NT2/D1 (cell line): ENCODE measurements around the gene SIGLEC1.

Source experiments
- DNase-seq: peaks from one replicate; pipeline ENCODE4 v3.0.0-alpha.2; 2011; ENCODE audit warnings: low read depth, low spot score
- H3K27me3 ChIP-seq: 2 replicates; pipeline ENCODE4 v1.6.0; 2011; ENCODE audit warnings: mild to moderate bottlenecking; ENCODE audit not compliant: insufficient read length, insufficient read depth
- H3K36me3 ChIP-seq: 2 replicates; pipeline ENCODE4 v1.6.1; 2011; ENCODE audit warnings: mild to moderate bottlenecking, low read length, mixed read lengths; ENCODE audit not compliant: insufficient read depth, insufficient read length
- H3K4me1 ChIP-seq: 2 replicates; pipeline ENCODE4 v1.5.1; 2011; ENCODE audit not compliant: insufficient read depth, insufficient read length
- H3K4me3 ChIP-seq: 2 replicates; pipeline ENCODE4 v1.5.1; 2011; ENCODE audit warnings: low read depth; ENCODE audit not compliant: insufficient read length
- H3K9ac ChIP-seq: 2 replicates; pipeline ENCODE4 v1.6.0; 2011; ENCODE audit warnings: low read depth; ENCODE audit not compliant: insufficient read length
- H3K9me3 ChIP-seq: 2 replicates; pipeline ENCODE4 v1.5.1; 2011; ENCODE audit warnings: mild to moderate bottlenecking, low read length; ENCODE audit not compliant: insufficient read depth
- SUZ12 ChIP-seq: IDR thresholded peaks from 2 replicates; pipeline ENCODE4 v1.6.1; 2011; ENCODE audit not compliant: insufficient read length, insufficient read depth; ENCODE audit errors: extremely low read depth
- YY1 ChIP-seq: IDR thresholded peaks from 2 replicates; pipeline ENCODE4 v1.6.1; 2011; ENCODE audit not compliant: insufficient read length, insufficient read depth
- ZNF274 ChIP-seq: IDR thresholded peaks from 2 replicates; pipeline ENCODE4 v1.6.1; 2011; ENCODE audit warnings: mild to moderate bottlenecking, low read depth, low read length

The SIGLEC1 gene

DNA sequence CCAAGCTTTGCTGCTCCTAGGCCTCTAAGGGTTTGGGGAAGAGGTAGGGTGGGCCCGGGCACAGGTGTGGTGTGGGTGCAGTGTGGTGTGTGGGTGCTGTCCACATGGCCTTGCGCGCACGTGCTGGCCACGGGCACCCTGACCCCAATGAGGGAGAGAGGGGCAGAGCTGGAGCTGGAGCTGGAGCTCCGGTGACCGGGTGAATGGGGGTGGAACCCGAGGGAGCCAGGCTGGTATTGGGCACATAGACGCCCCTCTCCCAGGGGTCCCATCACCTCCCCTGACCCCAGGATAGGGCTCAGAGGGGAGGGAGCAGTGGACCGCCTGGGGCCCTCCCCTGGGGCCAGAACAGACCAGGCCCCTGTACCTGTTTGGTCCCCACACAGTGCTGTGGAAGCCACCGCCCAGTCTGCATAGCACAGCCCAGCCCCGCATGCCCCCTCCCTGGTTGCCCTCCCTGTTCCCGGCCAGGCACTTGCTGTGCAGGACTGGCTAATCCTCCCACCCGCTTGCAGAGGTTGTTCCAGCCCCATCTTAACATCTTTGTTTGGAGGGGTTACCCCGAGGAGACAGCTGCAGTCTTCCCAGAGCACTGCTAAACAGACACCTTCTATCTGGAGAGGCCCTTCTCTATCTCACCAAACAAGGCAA, 31.6 kb downstream of the SIGLEC1 start:
- no peak for DNase-seq
- H3K36me3 ChIP-seq: peaks cover 13% of the 10 kb centered on the region
- peak overlapping the region; percentile 77 for H3K9ac ChIP-seq
- H3K27me3 ChIP-seq: no peaks in the 10 kb centered on the region
- H3K4me3 ChIP-seq: peak overlapping the region; percentile 60
- TF ChIP-seq ZNF274 (no peak), SUZ12 (no peak), YY1 (no peak)
- H3K4me1 ChIP-seq: peaks cover 24% of the 10 kb centered on the region
- H3K9me3 ChIP-seq: no peaks in the 10 kb centered on the region

DNA sequence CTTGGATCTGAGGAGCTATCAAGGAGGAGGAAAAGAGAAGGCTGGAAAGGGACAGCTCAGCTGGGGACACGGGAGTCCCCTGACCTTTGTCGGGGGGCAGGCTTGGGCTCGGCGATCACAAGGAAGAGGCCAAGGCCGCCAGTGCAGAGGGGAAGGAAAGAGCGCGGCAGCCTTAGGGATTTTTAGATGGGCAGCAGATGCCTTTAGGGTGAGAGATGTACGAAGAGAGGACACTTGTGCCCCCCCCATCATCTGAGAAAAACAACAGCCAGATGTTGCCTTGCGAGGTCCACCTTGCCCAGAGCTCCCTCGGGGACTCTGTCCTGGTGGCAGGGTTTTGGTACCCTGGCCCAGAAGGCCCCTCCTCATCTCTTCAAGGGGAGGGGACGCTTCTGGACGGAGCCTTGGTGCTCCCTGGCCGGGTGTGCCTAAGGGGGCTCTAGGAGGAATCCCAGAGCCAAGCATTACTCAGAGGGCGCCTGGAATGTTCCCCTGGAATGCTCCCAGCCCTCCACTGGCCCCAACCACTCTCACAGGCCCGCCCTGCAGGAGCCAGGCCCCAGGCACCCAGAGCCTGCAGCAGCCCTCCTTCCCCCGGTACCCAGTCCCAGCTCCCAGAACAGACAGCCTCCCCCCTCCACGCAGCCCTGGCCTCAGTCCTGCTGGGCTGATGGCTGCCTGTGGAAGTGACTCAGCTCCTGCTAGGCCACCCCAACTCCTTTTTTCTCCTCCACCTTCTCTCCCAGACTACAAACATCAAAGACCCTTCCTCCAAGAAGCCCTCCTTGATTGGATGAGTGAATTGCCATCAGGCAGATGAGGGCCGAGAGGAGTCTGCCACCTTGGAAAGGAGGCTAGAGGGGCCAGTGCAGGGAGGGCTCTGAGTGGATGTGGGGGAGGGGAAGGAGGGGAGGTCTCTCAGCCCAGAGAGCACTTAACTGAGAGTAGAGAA, 32.4 kb downstream of the SIGLEC1 start:
- no peak overlapping the region for H3K4me3 ChIP-seq
- peaks cover 16% of the 10 kb centered on the region for H3K36me3 ChIP-seq
- DNase-seq: no peak
- no peak for TF ChIP-seq ZNF274
- TF ChIP-seq YY1: no peak
- no peak for TF ChIP-seq SUZ12
- H3K9ac ChIP-seq: peak overlapping the region; percentile 77
- no peaks in the 10 kb centered on the region for H3K27me3 ChIP-seq
- H3K9me3 ChIP-seq: no peaks in the 10 kb centered on the region
- H3K4me1 ChIP-seq: peaks cover 24% of the 10 kb centered on the region

DNA sequence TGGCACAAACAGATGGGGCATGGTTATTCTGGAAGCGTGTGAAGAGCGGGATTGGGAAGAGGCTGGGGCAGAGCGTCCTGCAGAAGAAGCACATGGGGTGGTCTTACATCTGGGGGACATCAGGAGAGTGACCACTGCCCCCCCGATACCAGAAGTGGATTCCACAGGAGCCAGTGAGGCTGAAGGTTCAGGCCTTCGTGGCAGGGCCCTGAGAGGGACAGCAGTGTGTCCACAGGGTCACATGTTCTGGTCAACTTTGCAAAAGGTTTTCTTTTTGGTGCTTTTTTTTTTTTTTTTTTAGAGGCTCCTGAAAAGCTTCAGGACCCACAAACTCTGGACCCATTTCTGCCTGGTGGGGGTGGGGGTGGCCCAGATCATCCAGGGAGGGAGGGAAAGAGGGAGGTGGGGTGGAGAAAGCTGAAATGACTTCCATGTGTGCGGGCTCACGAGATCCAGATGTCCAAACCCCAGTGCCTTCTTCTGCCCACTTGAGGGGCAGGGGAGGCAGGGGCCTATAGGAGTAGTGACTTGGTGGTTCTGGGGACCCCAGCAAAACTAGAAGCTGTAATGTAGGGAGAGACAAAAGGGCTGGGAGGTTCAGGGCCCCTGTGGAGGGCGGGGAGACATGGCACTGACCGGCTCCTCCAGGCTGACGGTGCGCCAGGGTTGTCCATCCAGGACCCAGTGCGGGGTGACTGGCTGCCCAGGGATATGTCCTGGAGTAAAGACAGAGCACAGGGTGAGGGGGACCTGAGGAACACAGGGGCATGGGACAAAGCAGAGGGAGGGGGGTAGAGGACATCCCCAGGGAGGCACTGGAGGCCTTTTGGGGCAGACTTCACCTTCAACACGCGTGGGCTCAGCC, 33.3 kb downstream of the SIGLEC1 start:
- Histone ChIP-seq H3K9me3 (no peaks in the 10 kb centered on the region), H3K9ac (no peak overlapping the region), H3K4me3 (no peak overlapping the region), H3K36me3 (peaks cover 21% of the 10 kb centered on the region), H3K27me3 (no peaks in the 10 kb centered on the region), H3K4me1 (peaks cover 27% of the 10 kb centered on the region)
- TF ChIP-seq YY1: no peak
- TF ChIP-seq ZNF274: no peak
- no peak for TF ChIP-seq SUZ12
- no peak for DNase-seq

DNA sequence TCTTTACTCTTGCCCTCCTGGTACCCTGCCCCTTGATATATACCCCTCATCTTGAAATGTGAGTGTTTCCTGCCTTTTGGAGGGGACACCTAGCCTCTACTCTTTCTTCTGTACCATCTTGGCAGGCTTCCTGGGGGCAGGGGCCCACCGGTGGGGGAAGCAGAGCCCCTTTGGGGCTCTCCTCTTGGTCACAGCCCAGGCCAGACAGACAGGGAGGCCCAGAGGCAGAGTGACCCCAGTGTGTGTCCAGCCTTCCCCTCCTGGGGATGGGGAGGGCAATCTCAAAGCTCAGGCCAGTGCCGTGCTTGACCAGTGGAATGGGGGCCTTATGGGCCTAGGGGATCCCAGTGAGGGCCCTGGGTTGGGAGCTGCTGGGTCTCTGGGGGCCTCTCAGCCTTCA, 34.2 kb downstream of the SIGLEC1 start:
- no peak for DNase-seq
- Histone ChIP-seq H3K9me3 (no peaks in the 10 kb centered on the region), H3K4me1 (peaks cover 27% of the 10 kb centered on the region), H3K9ac (no peak overlapping the region), H3K36me3 (peaks cover 23% of the 10 kb centered on the region), H3K4me3 (no peak overlapping the region), H3K27me3 (no peaks in the 10 kb centered on the region)
- TF ChIP-seq YY1: no peak
- no peak for TF ChIP-seq ZNF274
- no peak for TF ChIP-seq SUZ12

DNA sequence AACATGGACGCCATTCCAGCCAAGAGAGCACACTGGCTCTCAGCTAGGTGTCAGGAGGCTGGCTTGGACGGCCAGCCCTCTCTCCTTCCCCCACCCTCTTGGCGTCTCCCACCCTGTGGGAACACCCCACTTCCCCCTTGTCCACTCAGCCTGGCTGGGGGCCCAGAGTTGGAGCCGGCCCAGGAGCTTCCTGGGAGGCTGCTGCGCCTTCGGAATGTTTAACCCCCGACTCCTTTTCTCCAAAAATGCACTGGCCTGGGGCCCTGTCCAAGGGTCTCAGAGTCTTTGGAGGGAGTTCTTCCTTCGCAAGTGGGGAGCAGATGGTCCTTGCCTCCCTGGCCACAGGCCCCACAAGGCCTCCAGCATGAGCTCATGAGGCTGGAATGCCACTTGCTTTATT, 34.7 kb downstream of the SIGLEC1 start:
- Histone ChIP-seq H3K9ac (no peak overlapping the region), H3K9me3 (no peaks in the 10 kb centered on the region), H3K4me3 (no peak overlapping the region), H3K36me3 (peaks cover 23% of the 10 kb centered on the region), H3K27me3 (no peaks in the 10 kb centered on the region), H3K4me1 (peaks cover 27% of the 10 kb centered on the region)
- TF ChIP-seq YY1 (no peak), ZNF274 (no peak), SUZ12 (no peak)
- DNase-seq: no peak

DNA sequence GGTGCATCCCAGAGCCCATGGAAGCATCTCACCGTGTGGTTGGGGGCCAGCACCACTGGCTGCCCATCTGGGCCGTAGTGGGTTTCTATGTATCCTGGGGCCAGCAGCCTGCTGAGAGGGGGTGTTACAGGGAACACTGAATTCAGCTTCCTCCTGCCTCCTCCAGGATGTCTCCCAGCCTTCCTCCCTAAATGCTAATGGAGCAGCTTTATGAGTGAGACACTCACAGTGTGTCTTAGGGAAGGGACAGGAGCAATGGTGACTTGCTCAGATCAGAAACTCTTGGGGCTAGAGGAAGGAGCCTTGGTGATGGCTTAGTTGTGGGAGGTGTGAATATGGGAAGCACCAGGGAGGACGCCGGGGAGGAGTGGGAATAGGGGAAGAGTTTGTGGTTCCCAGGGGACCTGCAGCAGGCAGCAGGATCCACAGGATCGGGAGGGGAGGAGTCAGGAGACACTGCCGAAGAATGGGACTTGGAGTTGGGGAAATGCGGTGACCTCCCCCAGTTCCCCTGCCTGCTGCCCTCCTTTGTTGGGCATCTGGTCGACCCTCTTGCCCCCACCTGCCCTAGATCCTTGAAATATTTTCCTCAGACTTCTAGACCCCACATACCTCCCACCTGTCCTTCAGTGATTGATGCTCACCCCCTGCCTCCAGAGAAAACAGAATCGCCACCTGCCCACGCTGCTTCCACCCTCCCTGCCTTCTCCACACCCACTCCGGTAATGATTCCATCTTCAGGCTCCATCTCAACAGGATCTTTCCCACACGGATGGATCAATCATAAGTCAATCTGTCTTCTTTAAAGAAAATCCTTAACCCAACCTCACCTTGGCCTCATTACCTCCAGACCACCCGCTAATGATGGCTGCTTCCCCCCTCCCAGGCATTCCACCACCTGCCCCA, 37.2 kb downstream of the SIGLEC1 start:
- Histone ChIP-seq H3K4me1 (peaks cover 24% of the 10 kb centered on the region), H3K36me3 (peaks cover 43% of the 10 kb centered on the region), H3K27me3 (no peaks in the 10 kb centered on the region), H3K9me3 (no peaks in the 10 kb centered on the region), H3K4me3 (no peak overlapping the region), H3K9ac (no peak overlapping the region)
- TF ChIP-seq SUZ12 (no peak), YY1 (no peak), ZNF274 (no peak)
- no peak for DNase-seq
